EH (cell line): ENCODE results near the gene TMEM238L.
"Not testable (repeated sequence)": the region's sequence is repeated elsewhere in the genome, so short reads cannot be mapped to it uniquely, and the experiment has no call there.

Experiments used
- DNase-seq: peaks from one replicate; pipeline ENCODE4 v3.0.0-alpha.2; 2015; ENCODE audit warnings: low read depth

The TMEM238L gene, protein sequence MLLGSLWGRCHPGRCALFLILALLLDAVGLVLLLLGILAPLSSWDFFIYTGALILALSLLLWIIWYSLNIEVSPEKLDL

DNA sequence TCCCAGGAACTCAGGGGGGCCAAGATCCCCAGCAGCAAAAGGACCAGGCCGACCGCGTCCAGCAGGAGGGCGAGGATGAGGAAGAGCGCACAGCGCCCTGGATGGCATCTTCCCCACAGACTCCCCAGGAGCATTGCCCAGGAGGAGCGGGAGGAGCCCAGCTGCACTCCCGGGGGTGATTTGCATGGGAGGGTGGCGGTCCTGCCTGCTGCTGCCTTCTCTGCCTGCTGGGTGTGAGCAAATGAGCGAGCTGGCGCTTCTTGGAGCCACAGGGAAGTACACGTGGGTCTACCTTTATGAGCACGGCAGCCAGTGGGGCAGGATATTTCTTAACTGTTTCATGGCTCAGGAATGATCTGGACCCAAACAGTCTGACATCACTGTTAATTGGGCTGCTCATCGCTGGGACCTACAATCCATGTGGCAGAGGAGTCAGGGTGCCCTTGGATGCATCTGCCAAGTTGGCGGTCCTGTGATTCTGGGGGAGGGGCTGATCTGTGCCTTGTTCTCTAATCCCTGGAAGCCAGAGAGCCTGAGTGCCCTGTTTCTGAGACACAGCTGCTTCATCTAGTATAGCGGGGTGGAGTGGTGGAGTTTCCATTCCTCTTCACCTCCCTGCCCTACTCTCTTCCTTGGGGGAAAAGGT lies at the start of gene TMEM238L:
Gene TMEM238L, minus strand, starts transcription at position 270 of the 646 bp plus-strand sequence. Its CDS starts 136 bp downstream, at position 134.
- no peak for DNase-seq

DNA sequence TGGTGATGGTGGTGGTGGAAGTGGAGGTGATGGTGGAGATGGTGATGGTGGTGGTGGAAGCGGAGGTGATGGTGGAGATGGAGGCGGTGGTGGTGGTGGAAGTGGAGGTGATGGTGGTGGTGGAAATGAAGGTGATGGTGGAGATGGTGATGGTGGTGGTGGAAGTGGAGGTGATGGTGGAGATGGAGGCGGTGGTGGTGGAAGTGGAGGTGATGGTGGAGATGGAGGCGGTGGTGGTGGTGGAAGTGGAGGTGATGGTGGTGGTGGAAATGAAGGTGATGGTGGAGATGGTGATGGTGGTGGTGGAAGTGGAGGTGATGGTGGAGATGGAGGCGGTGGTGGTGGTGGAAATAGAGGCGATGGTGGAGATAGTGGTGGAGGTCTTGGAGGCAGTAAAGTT lies 42.7 kb upstream of the TMEM238L start:
- not testable (repeated sequence) for DNase-seq

DNA sequence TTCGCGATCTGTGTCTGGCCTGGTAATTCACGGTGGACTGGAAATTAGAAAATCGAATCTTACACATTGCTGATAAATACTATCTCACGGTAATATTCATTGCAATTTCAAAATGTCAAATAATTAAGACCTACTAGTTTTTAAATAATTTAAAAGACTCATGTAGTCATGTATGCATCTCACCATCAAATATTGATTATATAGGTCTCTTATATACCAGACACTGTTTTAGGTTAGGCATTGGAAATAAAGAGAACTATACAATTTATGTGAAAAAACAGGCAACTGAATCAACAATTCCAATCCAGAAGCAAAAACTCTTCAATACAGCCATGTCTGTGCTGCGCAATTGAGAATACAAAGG lies 41.5 kb upstream of the TMEM238L start:
- DNase-seq = no peak

DNA sequence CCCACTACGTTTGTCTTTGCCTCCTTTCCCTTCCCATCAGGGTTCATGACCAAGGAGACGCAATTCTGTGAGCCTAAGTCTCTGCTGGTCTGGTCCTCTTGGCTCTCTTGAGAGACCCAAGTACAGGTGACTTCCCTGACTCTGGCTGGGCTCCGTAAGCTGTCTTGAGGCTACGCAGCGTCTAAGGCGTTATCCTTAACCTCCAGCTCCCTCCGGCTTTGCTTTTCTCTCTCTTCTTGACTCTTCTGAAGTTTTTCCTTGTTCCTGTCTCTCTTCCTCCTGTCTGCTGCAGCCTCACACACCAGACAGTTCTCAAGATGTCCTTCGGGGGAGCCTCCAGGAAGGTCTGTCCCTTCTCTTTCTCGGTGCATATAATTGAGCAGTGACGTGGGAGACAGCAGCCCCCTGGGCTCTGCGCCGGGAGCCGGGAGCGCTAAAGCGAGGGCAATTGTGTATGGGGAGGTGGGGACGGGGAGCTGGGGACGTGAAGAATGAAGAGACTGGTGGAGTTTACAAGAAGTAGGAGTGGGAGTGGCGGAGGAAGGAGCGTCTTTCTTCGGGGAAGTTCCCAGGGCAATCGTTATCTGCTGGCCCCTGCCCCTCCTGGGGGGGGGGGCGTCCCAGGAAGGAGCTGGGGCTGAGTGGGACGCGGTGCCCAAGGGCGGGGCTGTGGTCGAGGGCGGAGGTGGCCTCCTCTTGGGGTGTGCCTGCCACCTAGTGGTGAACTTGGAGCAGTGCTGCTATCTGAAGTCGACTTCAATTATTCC lies 40.9 kb upstream of the TMEM238L start:
- DNase-seq = peak; percentile 67

DNA sequence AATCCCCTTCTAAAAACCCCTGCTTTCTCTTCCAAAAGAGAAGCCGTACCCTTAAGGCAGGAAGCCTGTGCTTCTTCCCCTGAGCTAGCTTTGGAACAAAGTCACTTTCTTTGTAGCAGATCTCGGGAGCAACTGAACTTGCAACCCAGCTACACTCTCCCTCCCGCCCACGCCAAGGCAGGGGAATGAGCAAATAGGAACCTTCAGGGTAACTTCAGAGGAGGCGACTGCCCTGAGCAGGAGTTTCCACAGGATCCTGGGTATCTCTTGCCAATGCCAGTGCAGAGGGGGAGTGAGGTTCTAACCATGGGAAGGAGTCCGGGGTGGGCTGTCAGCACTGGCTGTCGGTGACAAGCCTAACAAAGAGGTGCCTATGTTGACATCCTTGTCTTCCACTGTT lies 39.9 kb upstream of the TMEM238L start:
- DNase-seq = no peak

DNA sequence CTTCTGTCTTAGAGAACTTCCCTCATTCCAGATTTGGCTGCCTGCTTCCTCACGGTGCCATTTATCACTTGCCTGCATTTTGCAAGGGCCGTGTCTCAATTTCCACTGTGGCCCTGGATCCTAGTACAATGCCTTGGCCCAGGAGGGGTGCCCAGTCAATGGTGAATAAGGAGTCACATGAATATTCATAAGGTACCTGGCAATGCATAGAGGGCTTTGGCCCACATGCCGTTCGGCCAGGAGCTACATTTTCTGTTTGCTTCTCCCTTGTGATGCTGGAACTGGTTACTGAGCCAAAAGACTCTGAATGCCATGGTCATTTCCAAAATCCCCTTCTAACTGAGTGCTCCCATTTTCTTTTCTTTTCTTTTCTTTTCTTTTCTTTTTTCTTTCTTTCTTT lies 38.8 kb upstream of the TMEM238L start:
- no peak for DNase-seq

DNA sequence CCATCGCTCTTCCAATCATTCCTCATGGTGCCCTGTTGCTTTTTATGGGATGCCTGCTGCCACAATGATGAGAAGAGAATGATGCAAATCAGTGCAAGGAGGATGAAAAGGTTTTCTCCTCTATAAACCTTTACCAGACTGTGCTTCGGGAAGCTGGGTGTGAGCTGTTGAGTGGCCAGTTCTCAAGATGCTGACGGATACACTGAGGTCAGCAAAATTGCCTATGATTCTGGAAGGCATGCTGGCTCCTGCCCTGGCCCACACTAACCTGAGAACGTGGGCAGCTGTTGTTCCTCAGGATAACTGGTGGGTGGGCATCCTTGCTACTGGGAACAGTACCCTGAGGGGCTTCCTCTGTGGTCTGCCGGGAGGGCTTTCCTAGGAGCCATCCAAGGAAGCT lies 34.8 kb upstream of the TMEM238L start:
- no peak for DNase-seq

DNA sequence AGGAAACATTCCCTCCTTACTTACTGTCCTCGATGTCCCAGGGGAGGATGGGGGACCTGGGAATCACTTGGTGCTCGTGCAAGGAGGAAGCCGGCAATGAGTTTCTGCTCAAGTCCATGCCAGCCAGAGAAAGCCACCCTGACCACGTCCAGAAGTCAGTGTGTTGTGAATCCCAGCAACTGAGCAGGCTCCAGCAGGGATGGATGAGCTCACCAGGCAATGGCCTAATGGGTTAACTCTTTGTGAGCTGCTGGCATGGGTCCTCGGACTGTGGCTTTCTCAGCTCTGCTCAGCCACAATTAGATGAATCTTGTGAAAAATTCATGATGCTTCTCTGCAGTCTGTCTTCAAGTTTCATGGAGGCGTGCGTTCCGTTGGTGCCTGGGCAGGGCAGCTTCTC lies 34.0 kb upstream of the TMEM238L start, which contains the start of gene PIRT:
Gene PIRT, minus strand, starts transcription at position 167 of the 400 bp plus-strand sequence. CDS start 12,442 bp downstream, outside the sequence.
- DNase-seq = no peak

DNA sequence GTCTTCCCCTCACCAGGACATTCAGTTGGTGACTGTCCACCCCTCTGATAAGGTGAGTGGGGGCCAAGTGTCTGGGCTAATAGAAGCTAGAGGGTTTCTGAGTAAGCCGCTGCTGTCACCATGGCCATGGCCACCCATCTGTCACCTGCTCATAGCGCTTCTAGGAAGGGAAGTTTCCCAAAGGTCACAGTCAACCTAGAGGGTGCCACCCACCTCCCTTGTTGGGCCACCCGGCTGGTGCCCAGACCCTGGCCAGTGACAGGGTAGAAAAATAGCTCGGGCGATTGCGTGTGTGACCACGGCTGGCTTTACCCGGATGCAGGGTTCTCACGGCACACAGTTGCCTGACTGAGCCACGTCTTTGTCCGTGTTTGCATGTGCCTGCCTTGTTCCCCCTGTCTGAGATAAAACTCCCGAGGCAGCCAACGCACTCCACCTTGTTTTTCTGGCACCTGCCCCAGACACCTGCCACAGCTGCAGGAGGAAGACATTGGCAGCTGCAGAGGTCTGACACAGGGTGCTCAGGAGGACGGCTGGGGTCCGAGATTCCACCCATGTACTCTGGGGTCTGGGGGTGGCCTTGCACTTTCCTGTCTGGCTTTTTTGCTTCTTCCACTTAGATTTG lies 33.2 kb upstream of the TMEM238L start:
- DNase-seq = no peak

DNA sequence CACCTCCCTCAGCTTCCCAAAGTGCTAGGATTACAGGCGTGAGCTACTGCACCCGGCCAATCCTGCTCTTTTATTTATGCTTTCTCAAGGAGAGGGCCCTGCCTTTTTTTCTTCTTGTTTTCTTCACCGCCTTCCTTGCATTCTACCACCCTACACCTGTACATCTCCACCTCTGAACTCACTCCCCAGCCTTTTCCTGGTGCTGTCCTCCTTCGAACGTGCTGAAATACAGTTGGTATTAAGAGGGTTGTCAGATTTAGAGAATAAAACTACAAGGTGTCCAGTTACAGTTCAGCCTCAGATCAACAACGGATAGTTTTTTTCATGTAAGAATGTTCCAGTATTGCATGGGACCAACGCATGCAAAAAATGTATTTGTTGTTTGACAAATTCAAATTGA lies 32.2 kb upstream of the TMEM238L start:
- DNase-seq = no peak

DNA sequence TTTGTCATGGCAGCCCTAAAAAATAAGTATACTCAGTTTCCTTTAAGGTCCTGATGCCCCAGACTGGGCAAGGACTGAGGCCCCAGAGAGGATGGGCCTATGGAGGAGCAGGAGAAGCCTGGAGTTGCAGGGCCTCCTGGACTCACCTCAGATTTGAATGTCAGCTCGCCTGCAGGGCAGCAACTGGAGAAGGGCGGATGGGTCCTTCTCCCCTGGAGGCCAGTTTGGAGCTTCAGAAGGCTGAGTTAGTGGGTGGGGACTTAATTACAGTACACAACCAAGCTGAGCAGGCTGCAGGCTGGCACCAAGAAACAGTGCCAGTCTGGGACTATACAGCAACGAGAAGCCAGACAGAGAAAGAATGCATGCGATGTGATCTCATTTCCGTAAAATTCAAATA lies 27.8 kb upstream of the TMEM238L start:
- no peak for DNase-seq

DNA sequence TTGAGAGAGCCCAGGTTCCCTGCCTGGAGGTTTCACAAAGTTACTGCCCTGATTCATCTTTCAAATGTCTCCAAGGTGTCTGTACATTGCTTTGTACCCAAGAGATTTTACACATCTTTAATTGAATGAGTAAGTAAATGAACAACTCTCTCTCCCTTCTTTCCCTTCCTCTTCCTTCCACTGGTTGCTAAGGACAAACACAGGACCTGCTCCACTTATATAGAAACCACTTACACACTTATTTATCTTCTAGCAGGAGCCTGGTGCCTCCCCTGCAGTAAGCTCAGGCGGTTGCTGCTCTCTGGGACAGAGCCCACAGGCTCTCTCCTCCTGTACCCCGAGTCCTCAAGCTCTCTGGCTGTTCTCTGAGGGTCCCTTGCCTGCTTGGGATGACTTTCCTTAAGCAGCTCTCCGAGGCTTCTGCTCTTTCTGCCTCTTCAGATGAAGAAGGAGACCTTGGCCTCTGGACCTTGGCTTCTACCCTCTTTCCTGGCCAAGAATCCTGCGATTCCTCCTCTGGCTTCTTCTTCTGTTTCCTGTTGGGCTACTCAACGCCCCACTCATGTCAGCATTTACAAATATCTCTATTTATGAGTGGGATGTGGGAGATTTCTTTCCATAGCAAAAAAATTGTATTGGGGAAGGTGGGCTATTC lies 24.1 kb upstream of the TMEM238L start:
- DNase-seq = no peak

DNA sequence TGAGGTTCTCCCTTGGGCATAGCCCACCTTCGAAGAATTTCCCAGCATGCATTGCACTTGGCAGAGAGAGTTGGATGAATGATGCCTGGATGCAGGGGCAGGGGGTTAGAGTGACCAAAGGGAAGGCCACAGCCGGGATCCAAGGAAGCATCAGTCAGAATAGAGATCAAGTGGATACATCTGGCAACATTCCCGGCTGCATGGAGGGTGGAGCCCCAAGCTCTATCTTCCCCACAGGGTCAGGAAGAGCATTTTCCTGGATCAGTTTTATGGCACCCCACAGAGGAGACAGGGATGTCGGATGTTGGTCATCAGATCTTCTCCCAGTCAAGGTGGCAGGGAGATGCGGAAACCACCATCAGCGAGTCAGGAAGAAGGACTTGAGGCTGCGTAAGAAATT lies 21.0 kb upstream of the TMEM238L start:
- DNase-seq = no peak

DNA sequence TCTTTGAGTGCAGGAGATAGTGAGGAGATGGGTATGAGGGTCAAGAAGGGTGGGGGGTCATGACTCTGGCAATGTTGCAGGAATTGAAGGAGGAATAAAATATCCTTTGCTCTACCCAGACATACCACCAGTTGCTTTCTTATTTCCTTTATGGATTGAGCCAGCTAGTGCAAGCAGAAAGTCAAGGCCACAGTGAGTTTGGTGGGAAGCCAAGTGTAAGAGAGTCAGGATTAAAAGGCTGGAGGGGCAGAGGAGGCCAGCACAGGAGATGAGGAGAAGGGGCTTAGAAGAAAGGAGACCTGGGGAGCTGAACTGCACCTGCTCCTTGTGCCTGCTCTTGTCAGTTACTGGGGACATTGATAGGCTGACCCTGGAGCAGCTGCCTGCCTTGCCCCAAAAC lies 17.9 kb upstream of the TMEM238L start:
- DNase-seq = no peak

DNA sequence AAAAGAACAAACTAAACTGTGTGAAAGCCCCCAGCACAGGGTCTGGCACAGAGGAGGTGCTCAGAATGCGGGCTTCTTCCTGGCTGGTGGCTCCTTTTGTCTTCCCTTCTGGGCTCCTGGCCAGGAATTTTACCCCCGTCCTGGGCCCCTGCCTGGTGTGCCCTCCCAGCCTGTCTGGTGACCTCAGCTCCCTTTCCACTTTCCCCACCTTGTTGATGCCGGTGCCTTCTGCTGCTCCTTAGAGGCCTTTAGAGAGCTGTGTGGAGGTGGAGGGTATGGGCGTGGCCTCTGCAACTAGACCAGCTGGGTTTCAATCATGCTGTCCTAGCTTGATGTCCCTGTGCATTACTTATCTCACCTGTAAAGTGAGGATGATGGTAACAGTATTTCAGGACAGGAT lies 17.2 kb upstream of the TMEM238L start:
- no peak for DNase-seq

DNA sequence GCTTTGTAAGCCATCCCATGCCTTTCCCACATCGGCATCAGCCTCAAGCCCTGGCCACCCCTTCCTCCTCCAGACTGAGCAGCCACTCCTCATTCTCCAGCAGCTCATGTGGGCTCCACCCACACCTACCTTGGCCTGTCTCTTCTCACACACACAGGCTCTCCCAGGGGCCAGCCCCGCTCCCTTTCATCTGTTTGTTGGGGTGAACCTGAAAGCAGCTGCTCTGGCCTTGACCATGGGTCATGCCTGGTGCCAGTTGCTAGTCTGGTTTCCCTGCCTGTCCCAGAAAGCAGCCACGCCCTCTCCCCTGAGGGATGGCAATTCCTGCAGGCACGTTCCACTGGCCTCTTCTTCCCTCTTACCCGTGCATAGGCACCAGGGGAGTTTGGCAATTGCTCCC lies 11.4 kb upstream of the TMEM238L start:
- DNase-seq = no peak

DNA sequence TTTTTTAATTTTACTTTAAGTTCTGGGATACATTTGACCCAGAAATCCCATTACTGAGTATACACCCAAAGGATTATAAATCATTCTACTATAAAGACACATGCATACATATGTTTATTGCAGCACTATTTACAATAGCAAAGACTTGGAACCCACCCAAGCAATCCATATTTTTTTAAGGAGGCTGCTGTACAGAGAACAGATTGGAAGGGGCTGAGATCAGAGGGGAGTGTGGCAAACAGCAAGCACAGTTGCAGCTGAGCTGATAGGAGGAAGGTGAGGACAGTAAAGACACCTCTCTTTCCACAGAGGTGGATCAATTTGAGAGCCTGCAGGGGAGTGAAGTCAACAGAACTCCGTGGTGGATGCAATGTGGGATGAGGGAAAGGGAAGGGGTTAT lies 10.2 kb upstream of the TMEM238L start:
- DNase-seq = no peak

DNA sequence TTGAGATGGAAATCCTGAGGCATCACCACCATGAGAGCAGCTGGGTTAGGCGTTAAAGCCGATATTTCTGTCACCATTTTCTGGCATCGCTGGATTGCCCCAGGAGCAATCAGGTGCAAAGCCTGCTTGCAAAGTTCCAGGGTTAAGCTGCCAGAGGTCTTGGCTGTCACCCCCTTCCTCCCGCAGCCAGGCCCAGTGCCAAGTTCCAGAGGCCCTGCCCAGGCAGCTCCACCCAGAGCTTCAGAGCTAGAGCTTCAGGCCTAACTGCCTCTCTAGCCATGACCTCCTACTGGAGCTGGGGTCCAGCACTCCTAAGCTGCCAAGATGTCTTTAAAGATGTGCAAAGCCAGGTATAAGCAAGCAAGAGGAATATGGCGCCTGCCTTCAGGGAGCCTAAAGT lies 8.8 kb upstream of the TMEM238L start:
- DNase-seq = no peak

DNA sequence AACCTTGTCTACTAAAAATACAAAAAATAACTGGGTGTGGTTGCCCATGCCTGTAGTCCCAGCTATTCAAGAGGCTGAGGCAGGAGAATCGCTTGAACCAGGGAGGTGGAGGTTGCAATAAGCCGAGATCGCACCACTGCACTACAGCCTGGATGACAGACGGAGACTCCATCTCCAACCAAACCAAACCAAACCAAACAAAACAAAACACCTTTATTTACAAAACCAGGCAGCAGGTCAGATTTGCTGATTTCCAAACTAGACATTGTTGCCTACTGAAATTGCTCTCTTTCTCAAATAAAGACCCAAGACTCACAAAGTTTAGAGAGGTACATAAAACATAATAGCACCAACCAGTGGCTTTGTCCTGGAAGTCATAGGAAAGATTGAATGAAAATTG lies 5.7 kb upstream of the TMEM238L start:
- no peak for DNase-seq

DNA sequence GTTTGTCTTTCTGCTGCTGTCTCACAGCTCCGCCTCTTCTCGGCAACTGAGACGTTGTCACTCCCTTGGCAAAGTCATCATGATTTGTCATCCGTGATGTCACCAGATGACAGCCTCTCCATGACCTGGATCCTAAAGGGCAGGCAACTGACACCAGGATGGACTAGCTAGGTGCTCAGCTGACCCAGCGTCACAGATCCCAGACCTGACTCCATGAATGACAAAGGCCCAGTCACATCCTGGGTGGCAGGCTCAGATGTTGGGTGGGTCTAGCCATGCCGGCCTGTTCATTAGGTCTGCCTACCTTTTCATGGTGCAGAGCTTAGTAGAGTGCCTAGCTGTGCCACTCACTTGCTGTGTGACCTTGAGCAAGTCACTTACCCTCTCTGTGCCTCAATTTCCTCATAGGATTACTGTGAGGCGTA lies 3.8 kb upstream of the TMEM238L start:
- no peak for DNase-seq

DNA sequence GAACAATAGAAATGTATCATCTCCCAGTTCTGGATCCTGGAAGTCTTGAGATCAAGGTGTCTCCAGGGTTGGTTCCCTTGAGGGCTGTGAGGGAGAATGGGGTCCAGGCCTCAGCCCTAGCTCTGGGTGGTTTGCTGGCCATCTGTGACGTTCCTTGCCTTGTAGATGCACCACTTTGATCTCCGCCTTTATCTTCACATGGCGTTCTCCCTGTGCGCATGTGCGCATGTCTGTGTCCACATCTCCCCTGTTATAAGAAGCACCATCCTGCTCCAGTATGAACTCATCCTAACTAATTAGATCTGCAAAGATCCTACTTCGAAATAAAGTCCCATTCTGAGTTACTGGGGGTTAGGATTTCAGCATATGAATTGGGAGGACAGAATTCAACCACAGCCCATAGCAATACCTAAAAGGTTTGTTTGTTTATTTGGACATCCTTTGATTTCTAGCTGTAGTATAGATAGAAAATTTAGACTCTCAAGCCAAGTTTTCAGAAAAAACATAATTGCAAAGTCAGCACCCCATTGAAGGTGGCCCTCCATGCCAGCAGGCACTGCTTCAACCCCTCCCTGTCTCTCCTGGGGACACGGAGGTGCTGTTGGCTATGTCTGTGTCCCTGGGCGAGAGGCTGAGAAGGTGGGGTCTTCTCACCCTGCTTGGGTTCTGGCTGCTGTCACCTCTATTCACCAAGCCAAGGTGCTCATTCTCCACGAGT lies 2.8 kb upstream of the TMEM238L start:
- no peak for DNase-seq

DNA sequence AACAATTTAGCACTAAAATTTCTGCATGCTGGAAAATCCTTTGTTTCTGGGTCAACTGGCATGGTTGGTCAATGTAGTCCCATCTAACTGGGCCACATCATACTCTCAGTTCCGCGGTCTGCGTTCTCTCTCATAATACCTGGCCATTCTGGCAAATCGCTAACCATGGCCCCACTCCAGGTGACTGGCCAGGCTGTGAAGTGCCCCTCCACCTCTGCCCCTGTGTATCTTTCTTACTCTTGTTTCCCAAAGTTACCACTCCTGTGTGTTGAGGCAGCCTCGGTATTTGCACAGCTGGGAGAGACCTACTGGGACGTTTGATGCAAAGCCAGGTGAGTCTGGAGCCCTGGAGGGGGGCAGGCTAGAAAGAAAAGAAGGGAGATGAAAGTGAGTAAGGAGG lies 2.0 kb upstream of the TMEM238L start:
- no peak for DNase-seq
